MCF 10A (cell line): ENCODE measurements around the gene SYT12. TPM values are rescaled to one million over a fixed set of nuclear protein-coding genes. Genes with fewer than 3 reads are reported as not detected.
A peak's percentile ranks its signal among the peaks of the same experiment; 100 is the strongest.

Experiments
- BruUV-seq: library from RNA; stranded (reverse); fragments of 400-500 nt; replicated peaks from 2 replicates; lab custom pipeline; 2021; lab: Mats Ljungman, UMichigan
- CTCF ChIA-PET: fragments of 300-600 bp; sonication (Branson Sonifier 250); formaldehyde crosslinking; extraction: SDS; loops from one replicate; lab custom pipeline; 2021; ENCODE audit warnings: antibody characterized with exemption, inconsistent platforms; lab: Yijun Ruan, JAX
- POLR2A ChIA-PET: fragments of 300-600, 350-650 bp; sonication (Branson Sonifier 250); formaldehyde crosslinking; extraction: SDS; loops from one replicate; lab custom pipeline; 2020; ENCODE audit warnings: antibody characterized with exemption, inconsistent platforms; lab: Yijun Ruan, JAX
- DNase-seq: peaks from one replicate; pipeline ENCODE4 v3.0.0-alpha.2; 2018; ENCODE audit not compliant: unreplicated experiment
- H3K27ac Mint-ChIP-seq: one replicate; pipeline ENCODE4 v1.8.0; 2022; ENCODE audit warnings: mild to moderate bottlenecking, low read depth, mixed read lengths; ENCODE audit not compliant: unreplicated experiment
- H3K27me3 Mint-ChIP-seq: one replicate; pipeline ENCODE4 v1.8.0; 2022; ENCODE audit warnings: mixed read lengths; ENCODE audit not compliant: insufficient read depth, unreplicated experiment
- H3K36me3 Mint-ChIP-seq: one replicate; pipeline ENCODE4 v1.8.0; 2022; ENCODE audit warnings: mild to moderate bottlenecking, moderate library complexity, mixed read lengths; ENCODE audit not compliant: insufficient read depth, unreplicated experiment
- H3K4me1 Mint-ChIP-seq: one replicate; pipeline ENCODE4 v1.8.0; 2022; ENCODE audit warnings: mixed read lengths; ENCODE audit not compliant: insufficient read depth, unreplicated experiment
- H3K4me3 Mint-ChIP-seq: one replicate; pipeline ENCODE4 v1.8.0; 2022; ENCODE audit warnings: mild to moderate bottlenecking, moderate library complexity, mixed read lengths; ENCODE audit not compliant: unreplicated experiment
- H3K9me3 Mint-ChIP-seq: one replicate; pipeline ENCODE4 v1.8.0; 2022; ENCODE audit warnings: mixed read lengths; ENCODE audit not compliant: unreplicated experiment
- intact Hi-C: fragments of 100-400 bp; cut with micrococcal nuclease; formaldehyde crosslinking; loops from 2 replicates; pipeline ENCODE4 v1.14.1; 2022
- total RNA-seq: library from RNA; stranded (reverse); gene quantifications from 2 replicates; pipeline ENCODE4 v1.2.3, GENCODE V29; 2022
- TF ChIP-seq, protein P1 (sequence below): fragments of 200-600 bp; IDR thresholded peaks from one replicate; pipeline ENCODE4 v1.8.0; 2022; ENCODE audit warnings: antibody characterized with exemption, mild to moderate bottlenecking; ENCODE audit not compliant: unreplicated experiment

The SYT12 gene
- total RNA-seq, 1 experiment from 2014 or later = 0.44 TPM

DNA sequence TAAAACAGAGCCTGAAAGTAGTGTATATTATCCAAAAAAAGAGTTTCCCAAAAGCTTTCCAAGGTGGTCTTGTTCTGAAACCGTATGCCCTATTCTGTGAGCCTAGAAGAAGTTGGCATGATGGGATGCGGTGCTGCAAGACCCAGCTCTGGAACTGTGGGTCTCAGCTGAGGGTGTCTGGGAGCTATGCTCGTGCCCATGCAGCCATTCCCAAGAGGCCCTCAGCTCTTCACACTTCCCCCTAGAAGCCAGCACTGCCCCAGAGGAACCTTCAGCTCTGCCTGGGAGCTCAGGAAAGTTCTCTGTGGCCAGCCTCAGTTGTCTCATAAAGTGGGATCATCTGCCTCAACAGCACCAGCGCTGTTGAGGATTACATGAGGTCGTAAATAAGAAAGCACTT lies 6.4 kb upstream of the SYT12 start:
- no peaks in the 10 kb centered on the region for H3K27me3 Mint-ChIP-seq
- intact Hi-C loops = no loop called here
- H3K4me1 Mint-ChIP-seq = no peaks in the 10 kb centered on the region
- no peak overlapping the region for H3K27ac Mint-ChIP-seq
- TF ChIP-seq, protein P1, sequence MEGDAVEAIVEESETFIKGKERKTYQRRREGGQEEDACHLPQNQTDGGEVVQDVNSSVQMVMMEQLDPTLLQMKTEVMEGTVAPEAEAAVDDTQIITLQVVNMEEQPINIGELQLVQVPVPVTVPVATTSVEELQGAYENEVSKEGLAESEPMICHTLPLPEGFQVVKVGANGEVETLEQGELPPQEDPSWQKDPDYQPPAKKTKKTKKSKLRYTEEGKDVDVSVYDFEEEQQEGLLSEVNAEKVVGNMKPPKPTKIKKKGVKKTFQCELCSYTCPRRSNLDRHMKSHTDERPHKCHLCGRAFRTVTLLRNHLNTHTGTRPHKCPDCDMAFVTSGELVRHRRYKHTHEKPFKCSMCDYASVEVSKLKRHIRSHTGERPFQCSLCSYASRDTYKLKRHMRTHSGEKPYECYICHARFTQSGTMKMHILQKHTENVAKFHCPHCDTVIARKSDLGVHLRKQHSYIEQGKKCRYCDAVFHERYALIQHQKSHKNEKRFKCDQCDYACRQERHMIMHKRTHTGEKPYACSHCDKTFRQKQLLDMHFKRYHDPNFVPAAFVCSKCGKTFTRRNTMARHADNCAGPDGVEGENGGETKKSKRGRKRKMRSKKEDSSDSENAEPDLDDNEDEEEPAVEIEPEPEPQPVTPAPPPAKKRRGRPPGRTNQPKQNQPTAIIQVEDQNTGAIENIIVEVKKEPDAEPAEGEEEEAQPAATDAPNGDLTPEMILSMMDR = no peak
- POLR2A ChIA-PET = no interaction called here
- peaks cover 7% of the 10 kb centered on the region for H3K9me3 Mint-ChIP-seq
- peaks cover 6% of the 10 kb centered on the region for H3K36me3 Mint-ChIP-seq
- CTCF ChIA-PET = interaction anchor here (0.7 to 1.0 kb wide), 2 partner anchors 10 to 12 kb away, joined by 3 to 5 read pairs; no protein-coding TSS in a partner anchor
- no TSS peak for BruUV-seq
- DNase-seq = no peak
- H3K4me3 Mint-ChIP-seq = no peak overlapping the region

DNA sequence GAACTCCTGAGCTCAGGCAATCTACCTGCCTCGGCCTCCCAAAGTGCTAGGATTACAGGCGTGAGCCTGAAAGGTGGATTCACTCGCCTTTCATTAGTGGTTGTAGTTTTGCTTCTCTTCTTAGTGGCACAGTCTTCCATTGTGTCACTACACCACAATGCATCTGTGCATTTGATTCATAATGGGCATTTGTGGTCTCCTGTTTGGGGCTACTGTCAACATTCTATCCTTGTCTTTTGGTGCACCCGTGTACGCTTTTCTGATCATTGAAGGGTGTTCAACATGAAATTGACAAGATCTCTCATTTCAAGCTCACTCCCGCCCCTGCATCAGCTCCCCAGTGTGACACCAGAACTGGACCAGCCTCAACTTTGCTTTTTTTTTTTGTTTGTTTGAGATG lies 2.0 kb upstream of the SYT12 start:
- Mint-ChIP-seq H3K27ac (no peak overlapping the region), H3K9me3 (peaks cover 7% of the 10 kb centered on the region), H3K27me3 (no peaks in the 10 kb centered on the region), H3K4me3 (no peak overlapping the region), H3K36me3 (no peaks in the 10 kb centered on the region), H3K4me1 (peaks cover 11% of the 10 kb centered on the region)
- no peak for DNase-seq
- CTCF ChIA-PET = interaction anchor here (0.7 to 1.4 kb wide), 5 partner anchors 9 to 139 kb away, joined by 3 to 5 read pairs (median 3); no protein-coding TSS in a partner anchor
- intact Hi-C loops = loop anchor here (5.0 kb wide), 1 partner anchor 179 kb away; the partner anchor contains the start of gene RCE1
- TF ChIP-seq, protein P1 = no peak
- no TSS peak for BruUV-seq
- POLR2A ChIA-PET = interaction anchor here (0.5 to 1.0 kb wide), 2 partner anchors 16 to 81 kb away, joined by 3 read pairs; no protein-coding TSS in a partner anchor

DNA sequence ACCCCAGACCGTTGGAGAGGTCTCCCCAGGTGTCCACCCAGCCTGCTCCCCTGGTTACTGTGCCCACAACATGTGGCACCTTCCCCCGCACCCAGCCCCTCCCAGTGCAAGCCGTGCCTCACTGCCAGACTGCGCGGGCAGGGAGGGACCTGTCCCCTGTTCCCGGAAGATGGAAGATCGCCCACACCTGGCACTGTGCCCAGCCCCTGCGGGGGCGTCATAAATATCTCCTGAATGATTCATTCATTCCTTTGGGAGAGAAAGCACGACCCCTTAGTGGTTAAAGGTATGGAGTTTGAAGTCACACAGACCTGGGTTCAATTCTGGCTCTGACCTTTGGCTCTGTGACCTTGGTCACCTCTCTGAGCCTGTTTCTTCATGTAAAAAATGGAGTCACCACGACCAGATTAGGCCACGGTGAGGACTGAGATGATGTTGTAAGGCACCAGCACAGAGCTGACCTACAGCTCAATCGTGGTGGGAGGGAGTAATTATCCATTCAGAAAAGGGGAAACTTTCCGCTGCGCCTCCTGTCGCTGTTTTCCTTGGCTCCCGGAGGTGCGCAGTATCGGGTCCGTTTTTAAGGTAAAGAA lies 497 bp upstream of the SYT12 start:
- Mint-ChIP-seq H3K9me3 (peaks cover 7% of the 10 kb centered on the region), H3K36me3 (no peaks in the 10 kb centered on the region), H3K27me3 (no peaks in the 10 kb centered on the region), H3K4me1 (peaks cover 14% of the 10 kb centered on the region), H3K27ac (no peak overlapping the region), H3K4me3 (peak overlapping the region; percentile 56)
- TF ChIP-seq, protein P1 = no peak
- BruUV-seq = no TSS peak
- ChIA-PET CTCF (interaction anchor here (0.6 to 1.4 kb wide), 5 partner anchors 25 to 258 kb away, joined by 3 to 5 read pairs (median 4); no protein-coding TSS in a partner anchor), POLR2A (interaction anchor here (0.7 to 1.3 kb wide), 5 partner anchors 33 to 180 kb away, joined by 3 to 4 read pairs (median 3); no protein-coding TSS in a partner anchor)
- DNase-seq = peak; percentile 89
- intact Hi-C loops = loop anchor here (5.0 kb wide), 1 partner anchor 180 kb away; the partner anchor contains the start of gene RCE1

DNA sequence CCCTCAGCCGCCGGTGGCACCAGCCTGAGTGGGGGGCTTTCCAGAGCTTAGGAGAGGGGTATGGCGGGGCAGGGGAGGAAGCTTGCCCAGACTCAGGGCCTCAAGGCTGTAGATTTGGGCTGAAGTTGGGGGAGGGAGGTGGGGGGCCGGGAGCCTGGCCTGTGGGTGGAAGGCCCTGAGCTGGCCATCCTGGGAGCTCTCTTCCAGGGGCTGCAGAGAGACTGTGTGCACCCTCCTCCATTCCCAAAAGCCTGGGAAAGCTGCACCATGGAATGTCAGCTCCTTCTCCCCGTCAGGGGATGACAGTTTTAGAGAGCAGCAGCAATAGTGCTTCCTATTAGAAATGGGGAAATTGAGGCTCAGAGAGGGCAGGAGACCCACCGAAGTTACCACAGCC lies 1.0 kb downstream of the SYT12 start:
- no TSS peak for BruUV-seq
- Mint-ChIP-seq H3K27ac (no peak overlapping the region), H3K9me3 (peaks cover 3% of the 10 kb centered on the region), H3K36me3 (no peaks in the 10 kb centered on the region), H3K4me3 (peak overlapping the region; percentile 65), H3K27me3 (no peaks in the 10 kb centered on the region), H3K4me1 (peaks cover 22% of the 10 kb centered on the region)
- ChIA-PET CTCF (interaction anchor here (0.5 kb wide), 1 partner anchor 87 kb away, joined by 7 read pairs; no protein-coding TSS in a partner anchor), POLR2A (interaction anchor here (0.6 to 1.4 kb wide), 4 partner anchors 31 to 132 kb away, joined by 3 to 5 read pairs (median 3); no protein-coding TSS in a partner anchor)
- TF ChIP-seq, protein P1 = no peak
- peak; percentile 8 for DNase-seq
- intact Hi-C loops = loop anchor here (5.0 kb wide), 1 partner anchor 182 kb away; the partner anchor contains the start of gene RCE1
